GM18873 (cell line): ENCODE data around the gene GPATCH8.
"Not testable (repeated sequence)": the region's sequence is repeated elsewhere in the genome, so short reads cannot be mapped to it uniquely, and the experiment has no call there.

Source experiments
- ATAC-seq: cut with Tn5 transposase; IDR thresholded peaks from one replicate; pipeline ENCODE4 v1.9.1; 2021; ENCODE audit warnings: mild to moderate bottlenecking, moderate library complexity, moderate number of reproducible peaks; ENCODE audit not compliant: unreplicated experiment, low FRiP score

GPATCH8 gene

GRCh38 chr17:44503147-44504029 is at the start of gene GPATCH8:
Gene GPATCH8, minus strand, starts transcription at chr17:44503406. Its CDS starts 36 bp downstream, at chr17:44503370.
- ATAC-seq, result peak; percentile 61

- ATAC-seq, result no peak
Measured at GRCh38 chr17:44552361-44552760, 49.2 kb upstream of the GPATCH8 start.

- ATAC-seq, result no peak
Measured at GRCh38 chr17:44549686-44550085, 46.5 kb upstream of the GPATCH8 start.

- ATAC-seq, result no peak
Measured at GRCh38 chr17:44548376-44549230, 45.4 kb upstream of the GPATCH8 start.

- ATAC-seq, result no peak
Measured at GRCh38 chr17:44547625-44548267, 44.5 kb upstream of the GPATCH8 start.

GRCh38 chr17:44546671-44547606 is 43.7 kb upstream of the GPATCH8 start:
- ATAC-seq, result no peak

GRCh38 chr17:44543905-44544523 is 40.8 kb upstream of the GPATCH8 start:
- no peak for ATAC-seq

- no peak for ATAC-seq
Measured at GRCh38 chr17:44543213-44543904, 40.2 kb upstream of the GPATCH8 start.

- ATAC-seq, result no peak
Measured at GRCh38 chr17:44541884-44542581, 38.8 kb upstream of the GPATCH8 start.

- no peak for ATAC-seq
Measured at GRCh38 chr17:44540246-44541084, 37.3 kb upstream of the GPATCH8 start.

- ATAC-seq, result no peak
Measured at GRCh38 chr17:44539673-44540072, 36.5 kb upstream of the GPATCH8 start.

GRCh38 chr17:44537922-44538321 is 34.7 kb upstream of the GPATCH8 start:
- not testable (repeated sequence) for ATAC-seq

- ATAC-seq, result no peak
Measured at GRCh38 chr17:44536090-44536953, 33.1 kb upstream of the GPATCH8 start.

- no peak for ATAC-seq
Measured at GRCh38 chr17:44533533-44534246, 30.5 kb upstream of the GPATCH8 start.

GRCh38 chr17:44530896-44531418 is 27.8 kb upstream of the GPATCH8 start:
- no peak for ATAC-seq
